K562 treated with DMSO at 1 percent for 48 hours (cell line): ENCODE measurements around the gene MAP3K8. TPM values are rescaled to one million over a fixed set of nuclear protein-coding genes. Genes with fewer than 3 reads are reported as not detected.

Experiments used
- total RNA-seq: library from RNA; unstranded; fragments of 300-600 nt; gene quantifications from 2 replicates; pipeline ENCODE4 v1.2.3, GENCODE V29; 2022; ENCODE audit warnings: low replicate concordance; ENCODE audit errors: extremely low read depth

The MAP3K8 gene
- total RNA-seq, result not detected in 2 replicates

DNA sequence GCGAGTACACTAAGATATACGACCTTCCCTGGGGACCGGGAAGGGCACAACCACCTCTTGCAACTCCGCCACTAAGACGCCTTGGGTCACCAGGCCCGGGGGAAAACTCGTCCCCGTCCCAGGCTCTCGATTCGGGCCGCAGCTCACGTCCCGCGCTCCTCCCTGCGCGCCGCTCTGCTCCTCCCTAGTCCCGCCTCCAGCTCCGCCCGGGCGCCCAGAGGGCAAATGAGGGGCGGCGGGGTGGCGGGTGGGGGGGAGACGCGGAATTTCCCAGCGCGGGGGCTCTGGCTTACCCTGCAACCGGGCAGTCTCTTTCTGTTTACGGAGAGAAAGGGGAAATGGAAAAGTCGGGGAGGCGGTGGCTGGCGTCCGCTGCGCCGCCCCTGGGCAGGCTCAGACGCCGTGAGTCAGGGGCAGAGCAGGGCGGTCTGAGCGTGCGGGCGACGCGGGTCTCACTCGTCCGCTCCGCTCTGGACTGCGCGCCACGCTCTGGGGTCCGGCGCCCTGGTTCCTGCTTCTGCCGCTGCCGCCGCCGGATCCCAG lies at the start of gene MAP3K8:
Gene MAP3K8 (plus strand): TSS at position 455 of the 543 bp plus-strand sequence. CDS start 4,755 bp downstream, outside the sequence.

Other genes starting within 250 kb of the MAP3K8 start
- not detected in 2 replicates for gene MTPAP, start 84.9 kb upstream of the MAP3K8 start, total RNA-seq
- gene LYZL2, start 195.6 kb downstream of the MAP3K8 start, total RNA-seq, result not detected in 2 replicates